Measurements from ENCODE around the gene GCG.

Gene GCG

GRCh38 chr2:162116352-162116751, 35.7 kb downstream of the GCG start:
- H3K27ac ChIP-seq (ENCODE audit: low read depth, low read length), result no peak overlapping the region
- H3K9ac ChIP-seq (ENCODE audit: low read length), result no peak overlapping the region
- H3K4me1 ChIP-seq (ENCODE audit: control insufficient read depth, insufficient read depth, low read length), result peaks cover 6% of the 10 kb centered on the region; the same call in 1 of the 2 replicates
- H3K9me3 ChIP-seq (ENCODE audit: control insufficient read depth, insufficient read depth, low read depth, low read length), result peaks cover 7% of the 10 kb centered on the region; the same call in 1 of the 2 replicates
- no peak overlapping the region for H3K4me3 ChIP-seq (ENCODE audit: low read depth, low read length)
- no peaks in the 10 kb centered on the region for H3K27me3 ChIP-seq (ENCODE audit: control insufficient read depth, insufficient read depth, low read length)
- no peaks in the 10 kb centered on the region for H3K36me3 ChIP-seq (ENCODE audit: control insufficient read depth, insufficient read depth, low read length)

DNA sequence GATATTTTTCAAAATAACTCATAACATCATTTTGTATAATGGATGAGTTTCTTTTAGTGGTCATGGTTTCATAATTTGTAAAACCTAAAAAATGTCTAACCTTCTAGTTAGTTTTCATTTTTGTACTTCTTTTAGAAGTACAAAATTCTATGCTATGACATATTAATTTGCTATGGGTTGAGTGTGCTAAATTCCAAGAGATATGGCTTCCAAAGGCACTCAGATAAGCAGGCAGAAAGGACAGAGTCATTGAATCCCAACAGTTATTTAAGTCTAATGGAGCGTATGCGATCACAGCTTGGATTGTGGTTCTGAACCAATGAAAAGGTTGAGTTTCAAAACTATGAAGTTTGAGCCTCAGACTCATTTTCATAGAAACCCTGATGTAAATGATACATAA, 37.0 kb downstream of the GCG start:
- Histone ChIP-seq H3K4me3 (ENCODE audit: low read depth, low read length) (no peak overlapping the region), H3K9me3 (ENCODE audit: control insufficient read depth, insufficient read depth, low read depth, low read length) (peaks cover 7% of the 10 kb centered on the region; the same call in 1 of the 2 replicates), H3K36me3 (ENCODE audit: control insufficient read depth, insufficient read depth, low read length) (no peaks in the 10 kb centered on the region), H3K27me3 (ENCODE audit: control insufficient read depth, insufficient read depth, low read length) (no peaks in the 10 kb centered on the region), H3K9ac (ENCODE audit: low read length) (no peak overlapping the region), H3K4me1 (ENCODE audit: control insufficient read depth, insufficient read depth, low read length) (peaks cover 6% of the 10 kb centered on the region; the same call in 1 of the 2 replicates), H3K27ac (ENCODE audit: low read depth, low read length) (no peak overlapping the region)

DNA sequence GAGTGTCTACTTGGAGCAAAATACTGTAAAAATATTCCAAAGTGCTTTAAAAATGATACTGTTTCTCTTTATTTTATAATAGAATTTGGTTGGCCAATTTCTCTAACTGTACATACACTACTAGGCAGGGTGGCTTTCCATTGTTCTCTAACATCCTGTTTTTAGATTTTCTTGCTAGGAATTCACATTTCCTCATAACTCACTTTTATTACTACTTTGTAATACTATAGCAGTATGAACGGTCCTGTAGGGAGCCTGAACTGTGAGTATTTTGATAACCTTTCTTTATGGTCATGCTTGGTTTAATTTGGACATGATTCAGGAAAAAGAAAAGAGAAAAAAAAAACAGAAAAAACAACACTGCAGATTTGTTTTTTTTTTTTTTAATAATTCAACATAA, 37.8 kb downstream of the GCG start:
- Histone ChIP-seq H3K4me1 (ENCODE audit: control insufficient read depth, insufficient read depth, low read length) (peaks cover 6% of the 10 kb centered on the region; the same call in 1 of the 2 replicates), H3K9ac (ENCODE audit: low read length) (no peak overlapping the region), H3K9me3 (ENCODE audit: control insufficient read depth, insufficient read depth, low read depth, low read length) (peaks cover 7% of the 10 kb centered on the region; the same call in 1 of the 2 replicates), H3K4me3 (ENCODE audit: low read depth, low read length) (no peak overlapping the region), H3K36me3 (ENCODE audit: control insufficient read depth, insufficient read depth, low read length) (no peaks in the 10 kb centered on the region), H3K27ac (ENCODE audit: low read depth, low read length) (no peak overlapping the region), H3K27me3 (ENCODE audit: control insufficient read depth, insufficient read depth, low read length) (no peaks in the 10 kb centered on the region)

DNA sequence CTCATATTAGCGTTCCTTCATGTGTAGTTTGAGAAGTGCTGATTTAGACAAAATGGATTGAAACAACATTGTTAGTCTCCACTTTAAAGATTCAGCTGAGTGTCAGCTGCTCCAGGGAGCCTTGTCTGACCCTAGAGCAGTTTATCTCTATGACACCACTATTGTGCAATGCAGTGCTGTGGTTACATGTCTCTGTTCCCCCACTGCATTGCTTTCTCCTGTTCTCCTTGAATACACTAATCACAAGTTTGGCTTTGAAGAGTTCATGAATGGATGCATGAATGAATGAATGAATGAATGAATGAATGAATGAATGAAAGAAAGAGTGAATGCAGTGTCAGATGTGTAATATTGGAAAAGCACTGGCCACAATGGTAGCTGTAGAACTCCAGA, 38.3 kb downstream of the GCG start:
- no peak overlapping the region for H3K9ac ChIP-seq (ENCODE audit: low read length)
- no peaks in the 10 kb centered on the region for H3K36me3 ChIP-seq (ENCODE audit: control insufficient read depth, insufficient read depth, low read length)
- H3K27me3 ChIP-seq (ENCODE audit: control insufficient read depth, insufficient read depth, low read length), result no peaks in the 10 kb centered on the region
- H3K4me3 ChIP-seq (ENCODE audit: low read depth, low read length), result no peak overlapping the region
- peaks cover 7% of the 10 kb centered on the region; the same call in 1 of the 2 replicates for H3K9me3 ChIP-seq (ENCODE audit: control insufficient read depth, insufficient read depth, low read depth, low read length)
- H3K27ac ChIP-seq (ENCODE audit: low read depth, low read length), result no peak overlapping the region
- H3K4me1 ChIP-seq (ENCODE audit: control insufficient read depth, insufficient read depth, low read length), result peaks cover 6% of the 10 kb centered on the region; the same call in 1 of the 2 replicates

GRCh38 chr2:162113088-162113775, 38.8 kb downstream of the GCG start:
- Histone ChIP-seq H3K4me3 (ENCODE audit: low read depth, low read length) (no peak overlapping the region), H3K27ac (ENCODE audit: low read depth, low read length) (no peak overlapping the region), H3K4me1 (ENCODE audit: control insufficient read depth, insufficient read depth, low read length) (peaks cover 6% of the 10 kb centered on the region; the same call in 1 of the 2 replicates), H3K27me3 (ENCODE audit: control insufficient read depth, insufficient read depth, low read length) (no peaks in the 10 kb centered on the region), H3K9me3 (ENCODE audit: control insufficient read depth, insufficient read depth, low read depth, low read length) (peaks cover 7% of the 10 kb centered on the region; the same call in 1 of the 2 replicates), H3K9ac (ENCODE audit: low read length) (no peak overlapping the region), H3K36me3 (ENCODE audit: control insufficient read depth, insufficient read depth, low read length) (no peaks in the 10 kb centered on the region)

DNA sequence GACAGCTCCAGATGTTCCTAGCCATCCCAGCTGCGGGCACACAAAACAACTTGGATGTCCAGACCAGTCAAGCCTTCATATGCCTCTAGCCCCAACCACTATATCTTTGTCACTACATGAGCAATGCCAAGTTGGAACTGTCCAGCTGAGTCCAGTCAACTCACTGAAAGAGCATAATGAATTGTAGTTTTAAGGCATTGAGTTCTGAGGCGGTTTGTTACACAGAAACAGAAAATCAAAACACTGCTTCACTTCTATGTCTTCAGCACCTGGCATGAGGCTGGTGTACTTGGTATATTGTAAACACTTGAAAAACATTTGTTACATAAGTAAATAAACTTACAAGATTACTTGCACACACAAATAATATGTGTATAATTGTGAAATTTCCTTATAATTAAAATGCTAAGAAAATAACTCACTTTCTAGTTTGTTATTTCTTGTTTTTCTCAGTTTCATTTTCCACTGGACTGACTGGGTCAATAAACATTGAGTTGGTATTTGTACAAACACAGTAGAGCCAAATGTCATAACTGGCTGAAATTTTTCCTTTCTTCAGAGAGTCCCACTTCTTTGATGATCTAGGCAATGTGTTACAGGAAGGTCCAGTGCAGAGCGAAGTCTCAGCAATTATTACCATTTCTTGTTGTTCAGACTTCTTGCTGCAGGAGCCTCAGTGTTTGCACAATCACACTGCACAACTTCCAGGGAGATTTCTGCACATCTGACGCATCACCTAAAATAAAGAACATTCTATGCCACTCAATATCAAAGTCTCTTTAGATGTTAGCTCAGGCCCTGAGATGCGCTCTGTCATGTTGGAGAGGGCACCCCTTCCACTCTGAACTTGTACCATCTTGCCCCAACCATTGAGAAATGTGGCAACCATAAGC, 39.8 kb downstream of the GCG start:
- Histone ChIP-seq H3K9ac (ENCODE audit: low read length) (no peak overlapping the region), H3K36me3 (ENCODE audit: control insufficient read depth, insufficient read depth, low read length) (no peaks in the 10 kb centered on the region), H3K9me3 (ENCODE audit: control insufficient read depth, insufficient read depth, low read depth, low read length) (peaks cover 7% of the 10 kb centered on the region; the same call in 1 of the 2 replicates), H3K4me1 (ENCODE audit: control insufficient read depth, insufficient read depth, low read length) (peaks cover 6% of the 10 kb centered on the region; the same call in 1 of the 2 replicates), H3K27me3 (ENCODE audit: control insufficient read depth, insufficient read depth, low read length) (no peaks in the 10 kb centered on the region), H3K4me3 (ENCODE audit: low read depth, low read length) (no peak overlapping the region), H3K27ac (ENCODE audit: low read depth, low read length) (no peak overlapping the region)

DNA sequence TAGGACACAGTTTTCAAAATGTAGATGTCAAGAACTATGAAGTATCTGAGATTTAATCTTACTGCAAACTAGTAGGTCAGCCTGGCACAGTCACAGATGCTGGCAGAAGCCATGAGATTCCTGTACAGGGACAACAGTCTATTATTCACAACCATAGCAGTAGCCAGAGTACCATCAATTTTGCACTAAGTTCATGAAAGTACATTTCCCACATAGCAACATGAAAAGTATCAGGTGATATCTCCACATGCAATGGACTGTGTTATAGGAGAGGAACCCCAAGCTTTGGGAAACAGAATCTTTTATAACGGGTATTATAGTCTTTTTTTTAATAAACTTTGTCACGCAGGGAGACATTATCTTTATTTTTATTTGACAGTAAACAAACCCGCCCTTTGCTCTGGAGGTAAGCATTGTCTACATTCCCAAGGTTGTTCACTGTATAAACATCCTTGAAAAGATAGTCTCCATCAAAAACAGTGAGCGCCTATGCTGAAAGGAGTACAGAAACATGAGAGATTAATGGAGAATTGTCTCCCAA, 44.6 kb downstream of the GCG start:
- H3K27me3 ChIP-seq (ENCODE audit: control insufficient read depth, insufficient read depth, low read length), result no peaks in the 10 kb centered on the region
- no peaks in the 10 kb centered on the region for H3K4me1 ChIP-seq (ENCODE audit: control insufficient read depth, insufficient read depth, low read length)
- no peaks in the 10 kb centered on the region for H3K9me3 ChIP-seq (ENCODE audit: control insufficient read depth, insufficient read depth, low read depth, low read length)
- no peak overlapping the region for H3K27ac ChIP-seq (ENCODE audit: low read depth, low read length)
- H3K36me3 ChIP-seq (ENCODE audit: control insufficient read depth, insufficient read depth, low read length), result no peaks in the 10 kb centered on the region
- H3K4me3 ChIP-seq (ENCODE audit: low read depth, low read length), result no peak overlapping the region
- H3K9ac ChIP-seq (ENCODE audit: low read length), result no peak overlapping the region

- H3K4me3 ChIP-seq (ENCODE audit: low read depth, low read length), result no peak overlapping the region
- H3K27ac ChIP-seq (ENCODE audit: low read depth, low read length), result no peak overlapping the region
- no peaks in the 10 kb centered on the region for H3K9me3 ChIP-seq (ENCODE audit: control insufficient read depth, insufficient read depth, low read depth, low read length)
- H3K9ac ChIP-seq (ENCODE audit: low read length), result no peak overlapping the region
- no peaks in the 10 kb centered on the region for H3K36me3 ChIP-seq (ENCODE audit: control insufficient read depth, insufficient read depth, low read length)
- H3K27me3 ChIP-seq (ENCODE audit: control insufficient read depth, insufficient read depth, low read length), result no peaks in the 10 kb centered on the region
- no peaks in the 10 kb centered on the region for H3K4me1 ChIP-seq (ENCODE audit: control insufficient read depth, insufficient read depth, low read length)
Observed at GRCh38 chr2:162106746-162107145, 45.3 kb downstream of the GCG start.

DNA sequence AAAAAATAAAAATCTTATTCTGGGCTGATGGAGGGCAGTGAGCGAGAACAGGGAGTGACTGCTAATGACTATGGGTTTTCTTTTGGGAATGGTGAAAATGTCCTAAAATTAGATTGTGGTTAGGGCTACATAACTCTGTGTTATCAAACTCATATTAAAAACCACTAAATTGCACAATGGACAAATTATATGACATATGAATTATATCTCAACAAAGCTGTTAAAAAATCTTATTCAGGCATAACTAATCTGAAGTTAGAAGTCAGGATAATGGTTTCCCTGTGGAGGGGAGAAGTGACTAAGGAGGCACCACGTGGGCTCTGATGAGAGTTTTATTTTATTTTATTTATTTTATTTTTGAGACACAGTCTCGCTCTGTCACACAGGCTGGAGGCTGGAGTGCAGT, 45.9 kb downstream of the GCG start:
- Histone ChIP-seq H3K27ac (ENCODE audit: low read depth, low read length) (no peak overlapping the region), H3K4me3 (ENCODE audit: low read depth, low read length) (no peak overlapping the region), H3K27me3 (ENCODE audit: control insufficient read depth, insufficient read depth, low read length) (no peaks in the 10 kb centered on the region), H3K9me3 (ENCODE audit: control insufficient read depth, insufficient read depth, low read depth, low read length) (no peaks in the 10 kb centered on the region), H3K36me3 (ENCODE audit: control insufficient read depth, insufficient read depth, low read length) (no peaks in the 10 kb centered on the region), H3K4me1 (ENCODE audit: control insufficient read depth, insufficient read depth, low read length) (no peaks in the 10 kb centered on the region), H3K9ac (ENCODE audit: low read length) (no peak overlapping the region)

- Histone ChIP-seq H3K36me3 (ENCODE audit: control insufficient read depth, insufficient read depth, low read length) (no peaks in the 10 kb centered on the region), H3K27ac (ENCODE audit: low read depth, low read length) (no peak overlapping the region), H3K4me1 (ENCODE audit: control insufficient read depth, insufficient read depth, low read length) (no peaks in the 10 kb centered on the region), H3K4me3 (ENCODE audit: low read depth, low read length) (no peak overlapping the region), H3K27me3 (ENCODE audit: control insufficient read depth, insufficient read depth, low read length) (no peaks in the 10 kb centered on the region), H3K9me3 (ENCODE audit: control insufficient read depth, insufficient read depth, low read depth, low read length) (no peaks in the 10 kb centered on the region), H3K9ac (ENCODE audit: low read length) (no peak overlapping the region)
Observed at GRCh38 chr2:162103443-162104009, 48.5 kb downstream of the GCG start.

Data from HUES6 (cell line).